Activated B cell treated with CpG ODN at 0.5 μM for 24 hours (primary cell): ENCODE data around the gene SLCO3A1. TPM values are rescaled to one million over a fixed set of nuclear protein-coding genes. Genes with fewer than 3 reads are reported as not detected.

Experiments used
- ATAC-seq: fragments of 200-7000 bp; cut with Tn5 transposase; one replicate; pipeline ENCODE4 v1.10.0; 2021; ENCODE audit warnings: low read depth, mild to moderate bottlenecking, moderate library complexity
- CTCF ChIA-PET: fragments of 350-600 bp; sonication (Branson Sonifier 250); formaldehyde crosslinking; loops from one replicate; lab custom pipeline; 2021; ENCODE audit warnings: antibody characterized with exemption; lab: Charles Lee
- POLR2A ChIA-PET: fragments of 350-600 bp; sonication (Branson Sonifier 250); formaldehyde crosslinking; loops from one replicate; lab custom pipeline; 2021; ENCODE audit warnings: antibody characterized with exemption; lab: Charles Lee
- DNase-seq: peaks from one replicate; pipeline ENCODE4 v3.0.0; 2022
- H3K27ac Mint-ChIP-seq: one replicate; pipeline ENCODE4 v1.8.0; 2020; ENCODE audit warnings: mixed read lengths
- H3K27me3 Mint-ChIP-seq: one replicate; pipeline ENCODE4 v1.8.0; 2021; ENCODE audit warnings: mixed read lengths
- H3K36me3 Mint-ChIP-seq: one replicate; pipeline ENCODE4 v1.8.0; 2021; ENCODE audit warnings: low read depth, mixed read lengths
- H3K4me1 Mint-ChIP-seq: one replicate; pipeline ENCODE4 v1.8.0; 2021; ENCODE audit warnings: mixed read lengths
- H3K4me3 Mint-ChIP-seq: one replicate; pipeline ENCODE4 v1.8.0; 2020; ENCODE audit warnings: mild to moderate bottlenecking, mixed read lengths
- H3K9me3 Mint-ChIP-seq: one replicate; pipeline ENCODE4 v1.8.0; 2020; ENCODE audit warnings: mixed read lengths
- intact Hi-C: fragments of 100-400 bp; cut with micrococcal nuclease; formaldehyde crosslinking; loops from one replicate; pipeline ENCODE4 v1.15.1; 2024
- total RNA-seq: library from RNA; stranded (reverse); gene quantifications from 2 replicates; pipeline ENCODE4 v1.2.3, GENCODE V29; 2022
- TF ChIP-seq, protein P1 (sequence below): fragments of 200-600 bp; IDR thresholded peaks from one replicate; pipeline ENCODE4 v1.8.0; 2022; ENCODE audit warnings: antibody characterized with exemption, mild to moderate bottlenecking

Gene SLCO3A1
- total RNA-seq, 1 donor from 2014 or later: 0.82 TPM

DNA sequence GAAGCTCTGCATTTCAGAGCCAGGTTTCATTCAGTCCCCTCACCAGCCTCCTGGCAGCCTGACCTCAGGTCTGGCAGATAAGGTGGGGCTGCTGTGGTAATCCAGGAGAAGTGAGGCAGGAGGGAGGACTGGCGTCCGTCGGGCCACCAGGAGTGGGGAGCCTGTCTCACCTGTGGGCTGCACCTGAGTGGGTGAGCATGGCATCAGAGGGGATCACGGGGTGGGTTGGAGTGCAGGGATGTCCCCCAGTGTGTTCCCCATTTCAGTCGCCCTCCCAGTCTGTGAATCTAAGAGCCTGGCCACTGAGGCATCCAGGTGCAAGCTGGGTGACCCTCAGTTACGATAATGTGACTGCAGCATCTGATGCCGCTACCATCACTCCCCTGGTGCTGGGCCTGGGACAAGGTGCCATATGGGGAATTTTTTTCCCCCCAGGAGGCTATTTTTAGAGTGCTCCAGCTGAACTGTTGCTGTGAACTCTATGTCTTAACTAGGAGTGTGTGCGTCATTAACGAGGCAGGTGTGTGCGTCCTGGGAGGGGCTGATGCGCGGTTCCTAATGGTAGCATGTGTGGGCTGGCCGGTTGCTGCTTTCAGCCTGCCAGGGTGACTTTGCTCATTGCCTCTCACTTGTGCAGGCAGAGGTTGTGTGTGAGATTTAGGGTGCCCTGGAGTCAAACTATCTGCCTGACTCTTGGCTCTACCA lies 165.2 kb downstream of the SLCO3A1 start:
- no peak overlapping the region for H3K27ac Mint-ChIP-seq
- POLR2A ChIA-PET: no interaction called here

DNA sequence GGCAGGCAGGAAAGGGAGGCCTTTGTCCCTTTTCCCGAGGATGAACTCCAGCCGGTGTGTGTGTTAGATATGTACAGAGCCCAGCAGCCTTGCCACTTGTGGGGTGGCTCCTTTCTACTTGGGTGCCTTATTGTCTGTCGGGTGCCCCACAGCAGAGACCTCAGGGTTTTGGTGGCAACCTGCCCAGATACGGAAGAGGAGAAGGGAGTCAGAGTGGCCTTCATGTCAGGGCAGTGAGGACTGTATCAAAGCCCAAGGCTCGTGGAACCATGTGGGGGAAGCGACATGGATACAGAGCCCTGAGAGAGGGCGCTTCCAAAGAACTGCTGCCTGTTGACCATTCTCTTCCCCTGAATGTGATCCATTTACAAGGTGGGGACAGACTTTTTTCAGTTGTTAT lies 166.2 kb downstream of the SLCO3A1 start:
- Mint-ChIP-seq H3K27me3 (no peaks in the 10 kb centered on the region), H3K4me1 (no peaks in the 10 kb centered on the region), H3K36me3 (no peaks in the 10 kb centered on the region), H3K4me3 (no peak overlapping the region), H3K9me3 (no peaks in the 10 kb centered on the region), H3K27ac (no peak overlapping the region)
- ChIA-PET POLR2A (no interaction called here), CTCF (no interaction called here)
- DNase-seq: no peak
- TF ChIP-seq, protein P1, sequence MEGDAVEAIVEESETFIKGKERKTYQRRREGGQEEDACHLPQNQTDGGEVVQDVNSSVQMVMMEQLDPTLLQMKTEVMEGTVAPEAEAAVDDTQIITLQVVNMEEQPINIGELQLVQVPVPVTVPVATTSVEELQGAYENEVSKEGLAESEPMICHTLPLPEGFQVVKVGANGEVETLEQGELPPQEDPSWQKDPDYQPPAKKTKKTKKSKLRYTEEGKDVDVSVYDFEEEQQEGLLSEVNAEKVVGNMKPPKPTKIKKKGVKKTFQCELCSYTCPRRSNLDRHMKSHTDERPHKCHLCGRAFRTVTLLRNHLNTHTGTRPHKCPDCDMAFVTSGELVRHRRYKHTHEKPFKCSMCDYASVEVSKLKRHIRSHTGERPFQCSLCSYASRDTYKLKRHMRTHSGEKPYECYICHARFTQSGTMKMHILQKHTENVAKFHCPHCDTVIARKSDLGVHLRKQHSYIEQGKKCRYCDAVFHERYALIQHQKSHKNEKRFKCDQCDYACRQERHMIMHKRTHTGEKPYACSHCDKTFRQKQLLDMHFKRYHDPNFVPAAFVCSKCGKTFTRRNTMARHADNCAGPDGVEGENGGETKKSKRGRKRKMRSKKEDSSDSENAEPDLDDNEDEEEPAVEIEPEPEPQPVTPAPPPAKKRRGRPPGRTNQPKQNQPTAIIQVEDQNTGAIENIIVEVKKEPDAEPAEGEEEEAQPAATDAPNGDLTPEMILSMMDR: no peak
- intact Hi-C loops: no loop called here
- ATAC-seq: no peak

More for the DNA sequence above, 165.2 kb downstream of the SLCO3A1 start:
- DNase-seq (no peak), ATAC-seq (no peak)
- TF ChIP-seq, protein P1: no peak
- no peak overlapping the region for H3K4me3 Mint-ChIP-seq
- H3K9me3 Mint-ChIP-seq: no peaks in the 10 kb centered on the region
- no peaks in the 10 kb centered on the region for H3K36me3 Mint-ChIP-seq
- CTCF ChIA-PET: no interaction called here
- intact Hi-C loops: no loop called here
- no peaks in the 10 kb centered on the region for H3K4me1 Mint-ChIP-seq
- no peaks in the 10 kb centered on the region for H3K27me3 Mint-ChIP-seq

DNA sequence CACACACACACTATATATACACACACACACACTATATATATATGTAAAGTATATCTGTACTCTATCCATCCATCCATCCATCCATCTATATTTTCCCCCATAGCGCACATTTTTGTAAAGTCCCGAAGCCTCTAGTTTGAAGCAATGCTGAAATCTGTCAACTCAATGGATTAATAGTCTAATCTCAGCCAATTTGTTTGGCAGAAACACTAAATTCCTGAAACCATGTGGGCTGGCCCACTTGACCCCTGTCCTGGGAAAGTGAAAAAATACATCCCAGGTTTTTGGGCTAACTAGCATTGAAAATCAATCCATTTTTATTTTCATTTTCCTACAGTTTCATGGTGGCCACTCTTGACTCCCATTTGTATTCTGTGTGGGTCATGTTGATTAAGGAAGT lies 166.7 kb downstream of the SLCO3A1 start:
- ATAC-seq: no peak
- no peak for DNase-seq
- Mint-ChIP-seq H3K4me1 (no peaks in the 10 kb centered on the region), H3K4me3 (no peak overlapping the region), H3K27me3 (no peaks in the 10 kb centered on the region), H3K9me3 (no peaks in the 10 kb centered on the region), H3K36me3 (no peaks in the 10 kb centered on the region), H3K27ac (no peak overlapping the region)
- POLR2A ChIA-PET: no interaction called here
- CTCF ChIA-PET: no interaction called here
- TF ChIP-seq, protein P1: no peak
- intact Hi-C loops: no loop called here

DNA sequence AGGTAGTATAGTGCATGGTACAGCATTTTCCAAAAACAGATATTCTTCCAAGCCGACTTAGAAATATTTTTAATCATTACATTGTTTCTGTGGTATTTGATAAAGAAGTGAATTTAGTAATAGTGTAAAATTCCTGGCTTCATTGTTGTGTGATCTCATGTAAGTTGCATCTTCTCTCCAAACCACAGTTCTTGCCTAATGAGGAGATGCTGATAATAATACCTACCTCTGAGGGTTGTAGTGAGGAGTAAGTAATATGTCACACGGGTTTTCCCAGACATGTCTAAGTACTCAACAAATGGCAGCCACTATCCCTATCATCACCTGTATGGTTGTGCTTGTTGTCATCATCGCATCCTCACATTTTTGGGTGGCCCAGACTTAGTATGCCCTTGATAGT lies 167.3 kb downstream of the SLCO3A1 start:
- no peaks in the 10 kb centered on the region for H3K9me3 Mint-ChIP-seq
- no peaks in the 10 kb centered on the region for H3K4me1 Mint-ChIP-seq
- intact Hi-C loops: no loop called here

DNA sequence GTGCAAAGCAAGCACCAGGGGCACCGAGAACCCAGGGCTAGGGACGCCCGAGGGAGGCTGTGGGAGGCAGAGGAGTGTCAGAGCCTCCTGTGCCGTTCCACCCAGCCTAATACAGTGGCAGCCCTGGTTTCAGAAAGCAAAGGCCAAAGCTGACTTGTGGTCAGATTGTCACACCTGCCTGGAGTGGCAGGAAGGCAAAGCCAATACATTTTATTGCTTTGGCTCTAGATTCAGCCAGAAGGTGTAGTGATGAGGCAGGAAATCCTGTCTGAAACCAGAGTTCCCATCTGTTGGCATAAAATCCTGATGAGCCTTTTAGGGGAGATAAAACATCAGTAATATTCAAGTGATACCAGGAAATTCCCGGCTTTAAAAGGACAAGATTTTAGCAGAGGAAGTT lies 168.3 kb downstream of the SLCO3A1 start:
- H3K4me3 Mint-ChIP-seq: no peak overlapping the region
- no peaks in the 10 kb centered on the region for H3K9me3 Mint-ChIP-seq
- no peak overlapping the region for H3K27ac Mint-ChIP-seq
- DNase-seq (no peak), ATAC-seq (no peak)
- POLR2A ChIA-PET: no interaction called here
- TF ChIP-seq, protein P1: no peak
- CTCF ChIA-PET: no interaction called here
- no peaks in the 10 kb centered on the region for H3K27me3 Mint-ChIP-seq
- H3K4me1 Mint-ChIP-seq: no peaks in the 10 kb centered on the region
- intact Hi-C loops: no loop called here
- no peaks in the 10 kb centered on the region for H3K36me3 Mint-ChIP-seq

More for the DNA sequence above, 167.3 kb downstream of the SLCO3A1 start:
- DNase-seq (no peak), ATAC-seq (no peak)
- H3K36me3 Mint-ChIP-seq: no peaks in the 10 kb centered on the region
- no peak overlapping the region for H3K4me3 Mint-ChIP-seq
- no peak overlapping the region for H3K27ac Mint-ChIP-seq
- H3K27me3 Mint-ChIP-seq: no peaks in the 10 kb centered on the region
- POLR2A ChIA-PET: no interaction called here
- CTCF ChIA-PET: no interaction called here
- TF ChIP-seq, protein P1: no peak
